Measurements from ENCODE around the gene ODAD3.

DNA sequence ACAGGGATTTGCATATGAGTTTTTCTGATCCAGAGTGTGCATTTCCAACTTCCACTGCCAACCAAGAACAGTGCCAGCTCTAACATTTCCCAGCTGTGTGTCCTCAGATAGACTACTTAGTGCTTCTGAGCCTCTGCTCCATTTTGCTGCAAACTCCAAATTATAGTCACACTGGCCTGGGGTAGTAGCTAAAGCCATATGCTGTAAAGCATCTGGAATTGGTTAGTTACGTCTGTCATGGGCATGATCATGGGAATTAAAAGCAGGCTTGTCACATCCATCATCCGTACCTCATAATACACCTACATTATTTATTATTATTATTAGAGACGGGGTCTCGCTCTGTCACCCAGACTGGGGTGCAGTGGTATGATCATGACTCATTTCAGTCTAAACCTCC is 38.8 kb upstream of the ODAD3 start:
- TF ChIP-seq, protein P1, sequence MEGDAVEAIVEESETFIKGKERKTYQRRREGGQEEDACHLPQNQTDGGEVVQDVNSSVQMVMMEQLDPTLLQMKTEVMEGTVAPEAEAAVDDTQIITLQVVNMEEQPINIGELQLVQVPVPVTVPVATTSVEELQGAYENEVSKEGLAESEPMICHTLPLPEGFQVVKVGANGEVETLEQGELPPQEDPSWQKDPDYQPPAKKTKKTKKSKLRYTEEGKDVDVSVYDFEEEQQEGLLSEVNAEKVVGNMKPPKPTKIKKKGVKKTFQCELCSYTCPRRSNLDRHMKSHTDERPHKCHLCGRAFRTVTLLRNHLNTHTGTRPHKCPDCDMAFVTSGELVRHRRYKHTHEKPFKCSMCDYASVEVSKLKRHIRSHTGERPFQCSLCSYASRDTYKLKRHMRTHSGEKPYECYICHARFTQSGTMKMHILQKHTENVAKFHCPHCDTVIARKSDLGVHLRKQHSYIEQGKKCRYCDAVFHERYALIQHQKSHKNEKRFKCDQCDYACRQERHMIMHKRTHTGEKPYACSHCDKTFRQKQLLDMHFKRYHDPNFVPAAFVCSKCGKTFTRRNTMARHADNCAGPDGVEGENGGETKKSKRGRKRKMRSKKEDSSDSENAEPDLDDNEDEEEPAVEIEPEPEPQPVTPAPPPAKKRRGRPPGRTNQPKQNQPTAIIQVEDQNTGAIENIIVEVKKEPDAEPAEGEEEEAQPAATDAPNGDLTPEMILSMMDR (IDR thresholded peaks at IDR 0.05), result no peak
- TF ChIP-seq POLR2A (IDR thresholded peaks at IDR 0.05), result no peak
